Measurements from ENCODE around the gene EMC10. TPM values are rescaled to one million over a fixed set of nuclear protein-coding genes. Genes with fewer than 3 reads are reported as not detected.
"Not testable (repeated sequence)": the region's sequence is repeated elsewhere in the genome, so short reads cannot be mapped to it uniquely, and the experiment has no call there.

Gene EMC10
- total RNA-seq, 2 experiments from 2014 or later: 28.7 to 31.2 TPM

DNA sequence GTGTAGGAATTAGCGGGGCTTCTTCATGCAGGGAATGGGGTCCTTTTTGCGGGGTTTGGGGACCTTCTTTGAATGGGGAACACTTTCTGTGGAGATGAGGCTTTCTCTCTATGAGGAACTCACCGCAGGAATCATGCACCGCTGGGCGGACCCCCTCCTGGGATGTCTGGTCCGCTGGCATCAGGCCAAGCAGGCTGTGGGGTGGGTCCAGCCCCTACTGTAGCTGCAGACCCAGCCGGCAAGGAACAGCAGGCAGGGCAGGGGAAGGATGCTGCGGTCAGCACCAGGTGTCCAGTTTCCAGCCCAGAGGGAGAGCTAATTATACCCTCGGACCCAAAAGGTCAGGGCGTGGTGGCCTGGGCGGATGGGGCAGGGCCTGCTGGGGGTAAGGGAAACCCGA lies 41.8 kb upstream of the EMC10 start:
- no peaks in the 10 kb centered on the region for H3K9me3 Mint-ChIP-seq
- TF ChIP-seq, protein P1, sequence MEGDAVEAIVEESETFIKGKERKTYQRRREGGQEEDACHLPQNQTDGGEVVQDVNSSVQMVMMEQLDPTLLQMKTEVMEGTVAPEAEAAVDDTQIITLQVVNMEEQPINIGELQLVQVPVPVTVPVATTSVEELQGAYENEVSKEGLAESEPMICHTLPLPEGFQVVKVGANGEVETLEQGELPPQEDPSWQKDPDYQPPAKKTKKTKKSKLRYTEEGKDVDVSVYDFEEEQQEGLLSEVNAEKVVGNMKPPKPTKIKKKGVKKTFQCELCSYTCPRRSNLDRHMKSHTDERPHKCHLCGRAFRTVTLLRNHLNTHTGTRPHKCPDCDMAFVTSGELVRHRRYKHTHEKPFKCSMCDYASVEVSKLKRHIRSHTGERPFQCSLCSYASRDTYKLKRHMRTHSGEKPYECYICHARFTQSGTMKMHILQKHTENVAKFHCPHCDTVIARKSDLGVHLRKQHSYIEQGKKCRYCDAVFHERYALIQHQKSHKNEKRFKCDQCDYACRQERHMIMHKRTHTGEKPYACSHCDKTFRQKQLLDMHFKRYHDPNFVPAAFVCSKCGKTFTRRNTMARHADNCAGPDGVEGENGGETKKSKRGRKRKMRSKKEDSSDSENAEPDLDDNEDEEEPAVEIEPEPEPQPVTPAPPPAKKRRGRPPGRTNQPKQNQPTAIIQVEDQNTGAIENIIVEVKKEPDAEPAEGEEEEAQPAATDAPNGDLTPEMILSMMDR (IDR thresholded peaks at IDR 0.05): no peak
- H3K4me3 Mint-ChIP-seq: no peak overlapping the region
- ChIA-PET POLR2A (no interaction called here), CTCF (no interaction called here)
- intact Hi-C loops (cut with micrococcal nuclease): no loop called here
- H3K27me3 Mint-ChIP-seq: peaks cover 12% of the 10 kb centered on the region
- DNase-seq (no peak), ATAC-seq (no peak)
- peaks cover 9% of the 10 kb centered on the region for H3K4me1 Mint-ChIP-seq (ENCODE audit: low read depth)
- H3K27ac Mint-ChIP-seq: no peak overlapping the region
- no peaks in the 10 kb centered on the region for H3K36me3 Mint-ChIP-seq (ENCODE audit: low read depth)

GRCh38 chr19:50435221-50435620 lies 41.1 kb upstream of the EMC10 start:
- ChIA-PET POLR2A (no interaction called here), CTCF (no interaction called here)
- DNase-seq: no peak
- no peak overlapping the region for H3K4me3 Mint-ChIP-seq
- no peak for ATAC-seq
- peaks cover 9% of the 10 kb centered on the region for H3K4me1 Mint-ChIP-seq (ENCODE audit: low read depth)
- no peak overlapping the region for H3K27ac Mint-ChIP-seq
- intact Hi-C loops (cut with micrococcal nuclease): no loop called here
- peaks cover 10% of the 10 kb centered on the region for H3K27me3 Mint-ChIP-seq
- no peaks in the 10 kb centered on the region for H3K9me3 Mint-ChIP-seq
- H3K36me3 Mint-ChIP-seq (ENCODE audit: low read depth): no peaks in the 10 kb centered on the region
- TF ChIP-seq, protein P1 (IDR thresholded peaks at IDR 0.05): no peak

DNA sequence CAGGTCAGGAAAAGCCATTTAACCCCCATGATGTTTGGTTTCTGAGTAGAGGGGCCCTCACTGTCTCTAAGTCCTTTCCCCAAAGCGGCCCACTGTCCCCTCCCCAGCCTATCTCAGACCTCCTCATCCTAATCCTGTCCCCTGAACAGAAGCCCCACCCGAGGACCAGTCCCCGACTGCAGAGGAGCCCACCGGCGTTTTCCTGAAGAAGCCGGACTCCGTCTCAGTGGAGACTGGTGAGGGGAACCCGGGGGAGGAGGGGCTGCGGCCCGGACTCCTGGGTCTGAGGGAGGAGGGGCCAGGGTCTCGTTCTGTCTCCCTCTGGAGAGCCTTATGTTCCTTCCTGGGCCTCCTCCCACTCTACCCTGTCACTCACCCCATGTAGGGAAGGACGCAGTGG lies 40.7 kb upstream of the EMC10 start:
- ATAC-seq (no peak), DNase-seq (no peak)
- intact Hi-C loops (cut with micrococcal nuclease): no loop called here
- peaks cover 8% of the 10 kb centered on the region for H3K4me1 Mint-ChIP-seq (ENCODE audit: low read depth)
- H3K4me3 Mint-ChIP-seq: no peak overlapping the region
- H3K27me3 Mint-ChIP-seq: peaks cover 10% of the 10 kb centered on the region
- H3K9me3 Mint-ChIP-seq: no peaks in the 10 kb centered on the region
- H3K27ac Mint-ChIP-seq: no peak overlapping the region
- CTCF ChIA-PET: no interaction called here
- TF ChIP-seq, protein P1 (IDR thresholded peaks at IDR 0.05): no peak
- POLR2A ChIA-PET: no interaction called here
- no peaks in the 10 kb centered on the region for H3K36me3 Mint-ChIP-seq (ENCODE audit: low read depth)

DNA sequence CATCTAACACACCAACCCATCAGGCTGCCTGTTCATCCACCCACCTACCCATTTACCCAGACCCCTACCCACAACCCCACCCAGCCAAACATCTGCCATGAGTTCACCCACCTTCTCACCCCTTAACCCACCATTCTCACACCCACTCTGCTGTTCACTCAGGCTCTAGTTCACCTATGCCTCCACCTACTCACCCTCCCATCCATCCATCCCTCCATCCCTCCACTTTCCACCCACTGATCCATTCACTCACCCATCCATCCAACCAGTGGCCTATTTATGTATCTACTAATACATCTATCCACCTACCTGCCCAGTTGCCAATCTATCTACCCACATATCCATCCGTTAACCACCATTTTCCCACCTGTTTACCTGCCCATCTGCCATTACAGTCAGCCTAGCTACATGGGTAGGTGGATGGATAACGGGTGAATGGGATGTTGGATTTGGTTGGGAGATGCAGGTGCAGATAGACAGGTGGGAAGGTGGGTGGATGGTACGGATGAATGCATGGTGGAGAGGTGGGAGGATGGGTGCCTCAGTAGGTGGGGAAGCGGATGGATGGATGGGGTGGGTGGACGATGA lies 38.4 kb upstream of the EMC10 start:
- TF ChIP-seq, protein P1 (IDR thresholded peaks at IDR 0.05): no peak
- ChIA-PET POLR2A (interaction anchor here (0.6 kb wide), 1 partner anchor 9 kb away, joined by 3 read pairs; no protein-coding TSS in a partner anchor), CTCF (no interaction called here)
- intact Hi-C loops (cut with micrococcal nuclease): no loop called here
- Mint-ChIP-seq H3K36me3 (ENCODE audit: low read depth) (no peaks in the 10 kb centered on the region), H3K27ac (no peak overlapping the region), H3K4me3 (no peak overlapping the region), H3K4me1 (ENCODE audit: low read depth) (no peaks in the 10 kb centered on the region), H3K9me3 (no peaks in the 10 kb centered on the region), H3K27me3 (peaks cover 3% of the 10 kb centered on the region)
- ATAC-seq (no peak), DNase-seq (no peak)

GRCh38 chr19:50439130-50439529 lies 37.2 kb upstream of the EMC10 start:
- H3K9me3 Mint-ChIP-seq; H3K27me3 Mint-ChIP-seq; POLR2A ChIA-PET; H3K4me1 Mint-ChIP-seq (ENCODE audit: low read depth); H3K4me3 Mint-ChIP-seq; H3K36me3 Mint-ChIP-seq (ENCODE audit: low read depth); CTCF ChIA-PET; DNase-seq; ATAC-seq; H3K27ac Mint-ChIP-seq; intact Hi-C loops (cut with micrococcal nuclease): not testable (repeated sequence)

- Mint-ChIP-seq H3K4me1 (ENCODE audit: low read depth) (no peaks in the 10 kb centered on the region), H3K36me3 (ENCODE audit: low read depth) (no peaks in the 10 kb centered on the region), H3K27me3 (peaks cover 2% of the 10 kb centered on the region), H3K4me3 (no peak overlapping the region), H3K27ac (no peak overlapping the region), H3K9me3 (no peaks in the 10 kb centered on the region)
- POLR2A ChIA-PET: no interaction called here
- DNase-seq (no peak), ATAC-seq (no peak)
- intact Hi-C loops (cut with micrococcal nuclease): no loop called here
- CTCF ChIA-PET: no interaction called here
- TF ChIP-seq, protein P1 (IDR thresholded peaks at IDR 0.05): no peak
These were observed 32.2 kb upstream of the EMC10 start for GRCh38 chr19:50444059-50444458.
